Measurements from ENCODE around the gene BACH2. TPM values are rescaled to one million over a fixed set of nuclear protein-coding genes. Genes with fewer than 3 reads are reported as not detected.

The BACH2 gene
- total and polyA plus RNA-seq, 2 experiments from 2014 or later: under 0.01 TPM; not detected in 1

GRCh38 chr6:90256698-90257485 is 39.8 kb downstream of the BACH2 start:
- Histone ChIP-seq H3K4me2 (ENCODE audit: unreplicated experiment) (peak overlapping the region; percentile 8), H3K36me3 (ENCODE audit: low read depth) (no peaks in the 10 kb centered on the region), H3K27ac (no peak overlapping the region), H3K9ac (no peak overlapping the region), H3K79me2 (ENCODE audit: insufficient read depth) (no peaks in the 10 kb centered on the region), H4K20me1 (ENCODE audit: insufficient read depth) (no peaks in the 10 kb centered on the region), H3K9me3 (ENCODE audit: low read depth) (no peaks in the 10 kb centered on the region), H3F3A (ENCODE audit: insufficient read depth) (peaks cover 11% of the 10 kb centered on the region), H2AFZ (no peak overlapping the region), H3K9me2 (ENCODE audit: insufficient read depth) (no peaks in the 10 kb centered on the region), H3K4me3 (no peak overlapping the region), H3K4me1 (ENCODE audit: insufficient read depth) (peaks cover 11% of the 10 kb centered on the region; the same call in 1 of the 2 replicates), H3K27me3 (replicated peaks; ENCODE audit: insufficient read depth) (peaks cover 48% of the 10 kb centered on the region)
- no peak for TF ChIP-seq EZH2 (IDR thresholded peaks at IDR 0.05; ENCODE audit: insufficient read depth, poor library complexity, severe bottlenecking)
- TF ChIP-seq EZH2phosphoT487 (IDR thresholded peaks at IDR 0.05; ENCODE audit: insufficient read depth, low read depth): peak; percentile 100
- 29 to 34% methylated on average over 4 of the region's 4 CpGs for WGBS, 2 experiments (ENCODE audit: low coverage in 1 of 2, low lambda C conversion rate in 2 of 2, missing lambda C conversion rate in 2 of 2)
- in situ Hi-C loops (cut with MboI): no loop called here
- peak; percentile 77 for DNase-seq

GRCh38 chr6:90253631-90254030 is 43.0 kb downstream of the BACH2 start:
- Histone ChIP-seq H3K36me3 (ENCODE audit: low read depth) (no peaks in the 10 kb centered on the region), H3K9me2 (ENCODE audit: insufficient read depth) (no peaks in the 10 kb centered on the region), H3K4me1 (ENCODE audit: insufficient read depth) (peaks cover 11% of the 10 kb centered on the region; the same call in 1 of the 2 replicates), H3K4me3 (no peak overlapping the region), H3K27ac (no peak overlapping the region), H3F3A (ENCODE audit: insufficient read depth) (peaks cover 11% of the 10 kb centered on the region), H3K27me3 (replicated peaks; ENCODE audit: insufficient read depth) (peaks cover 34% of the 10 kb centered on the region), H3K79me2 (ENCODE audit: insufficient read depth) (no peaks in the 10 kb centered on the region), H4K20me1 (ENCODE audit: insufficient read depth) (no peaks in the 10 kb centered on the region), H3K4me2 (ENCODE audit: unreplicated experiment) (no peak overlapping the region), H2AFZ (no peak overlapping the region), H3K9me3 (ENCODE audit: low read depth) (no peaks in the 10 kb centered on the region), H3K9ac (no peak overlapping the region)
- in situ Hi-C loops (cut with MboI): no loop called here
- WGBS, 2 experiments (ENCODE audit: low coverage in 1 of 2, low lambda C conversion rate in 2 of 2, missing lambda C conversion rate in 2 of 2): 82 to 88% methylated on average over 2 of the region's 2 CpGs
- TF ChIP-seq EZH2phosphoT487 (IDR thresholded peaks at IDR 0.05; ENCODE audit: insufficient read depth, low read depth) (no peak), EZH2 (IDR thresholded peaks at IDR 0.05; ENCODE audit: insufficient read depth, poor library complexity, severe bottlenecking) (no peak)
- no peak for DNase-seq

- in situ Hi-C loops (cut with MboI): no loop called here
- Histone ChIP-seq H3K9ac (no peak overlapping the region), H3K4me2 (ENCODE audit: unreplicated experiment) (no peak overlapping the region), H4K20me1 (ENCODE audit: insufficient read depth) (no peaks in the 10 kb centered on the region), H3K36me3 (ENCODE audit: low read depth) (no peaks in the 10 kb centered on the region), H3K4me1 (ENCODE audit: insufficient read depth) (peaks cover 3% of the 10 kb centered on the region; the same call in 1 of the 2 replicates), H3K9me3 (ENCODE audit: low read depth) (no peaks in the 10 kb centered on the region), H3K79me2 (ENCODE audit: insufficient read depth) (no peaks in the 10 kb centered on the region), H3F3A (ENCODE audit: insufficient read depth) (peaks cover 5% of the 10 kb centered on the region), H3K9me2 (ENCODE audit: insufficient read depth) (no peaks in the 10 kb centered on the region), H3K27ac (no peak overlapping the region), H2AFZ (no peak overlapping the region), H3K4me3 (no peak overlapping the region), H3K27me3 (replicated peaks; ENCODE audit: insufficient read depth) (peaks cover 39% of the 10 kb centered on the region)
- DNase-seq: no peak
- TF ChIP-seq EZH2phosphoT487 (IDR thresholded peaks at IDR 0.05; ENCODE audit: insufficient read depth, low read depth) (no peak), EZH2 (IDR thresholded peaks at IDR 0.05; ENCODE audit: insufficient read depth, poor library complexity, severe bottlenecking) (no peak)
- WGBS, 2 experiments (ENCODE audit: low coverage in 1 of 2, low lambda C conversion rate in 2 of 2, missing lambda C conversion rate in 2 of 2): 88 to 89% methylated on average over 4 of the region's 4 CpGs
These were observed 45.2 kb downstream of the BACH2 start for GRCh38 chr6:90251295-90251992.

GRCh38 chr6:90250405-90250804 is 46.2 kb downstream of the BACH2 start:
- H3K9ac ChIP-seq: no peak overlapping the region

More at GRCh38 chr6:90250405-90250804, 46.2 kb downstream of the BACH2 start:
- DNase-seq: no peak
- Histone ChIP-seq H4K20me1 (ENCODE audit: insufficient read depth) (no peaks in the 10 kb centered on the region), H3K27me3 (replicated peaks; ENCODE audit: insufficient read depth) (peaks cover 49% of the 10 kb centered on the region), H3K9me3 (ENCODE audit: low read depth) (no peaks in the 10 kb centered on the region), H2AFZ (no peak overlapping the region), H3K4me3 (no peak overlapping the region), H3F3A (ENCODE audit: insufficient read depth) (no peaks in the 10 kb centered on the region), H3K4me1 (ENCODE audit: insufficient read depth) (no peaks in the 10 kb centered on the region), H3K9me2 (ENCODE audit: insufficient read depth) (no peaks in the 10 kb centered on the region), H3K4me2 (ENCODE audit: unreplicated experiment) (no peak overlapping the region), H3K79me2 (ENCODE audit: insufficient read depth) (no peaks in the 10 kb centered on the region), H3K27ac (no peak overlapping the region), H3K36me3 (ENCODE audit: low read depth) (no peaks in the 10 kb centered on the region)
- TF ChIP-seq EZH2phosphoT487 (IDR thresholded peaks at IDR 0.05; ENCODE audit: insufficient read depth, low read depth): no peak
- no peak for TF ChIP-seq EZH2 (IDR thresholded peaks at IDR 0.05; ENCODE audit: insufficient read depth, poor library complexity, severe bottlenecking)
- 90% methylated on average over 2 of the region's 2 CpGs for WGBS, 2 experiments (ENCODE audit: low coverage in 1 of 2, low lambda C conversion rate in 2 of 2, missing lambda C conversion rate in 2 of 2)
- in situ Hi-C loops (cut with MboI): no loop called here

Data from GM23248 (cell line).